Measurements from ENCODE around the gene PACSIN3. TPM values are rescaled to one million over a fixed set of nuclear protein-coding genes. Genes with fewer than 3 reads are reported as not detected.

Gene PACSIN3
- total and polyA plus RNA-seq, 2 of the 13 experiments (the other 11 are each of a cell fraction or from before 2014, with no cell fraction given), result 47.9 to 93.3 TPM

DNA sequence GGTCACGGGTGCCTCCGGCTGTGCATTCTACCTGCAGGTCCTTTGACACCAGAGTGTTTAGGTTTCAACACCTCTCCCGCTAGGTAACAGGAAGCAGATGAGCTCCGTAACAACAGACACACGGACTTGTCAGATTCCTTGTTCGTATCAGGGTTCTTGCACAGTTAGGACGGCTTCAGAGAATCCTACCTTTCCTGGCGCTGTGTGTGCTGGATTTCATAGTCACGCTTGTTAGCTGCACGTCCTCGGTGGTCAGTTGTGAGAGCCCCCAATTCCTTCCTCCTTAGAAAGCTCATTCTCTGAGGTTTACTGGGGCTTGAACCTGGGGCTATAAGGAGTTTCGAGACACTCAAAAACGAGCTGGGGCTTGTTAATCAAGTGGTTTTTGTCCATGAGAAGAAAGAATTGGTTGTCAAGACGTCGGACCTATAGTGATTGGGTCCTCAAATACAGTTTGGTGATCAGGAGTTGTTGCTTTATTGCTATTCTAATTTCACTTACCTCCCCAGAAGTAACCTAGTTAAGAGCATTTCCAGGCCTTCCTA, 29.2 kb upstream of the PACSIN3 start (continued):
- TF ChIP-seq, protein P1, sequence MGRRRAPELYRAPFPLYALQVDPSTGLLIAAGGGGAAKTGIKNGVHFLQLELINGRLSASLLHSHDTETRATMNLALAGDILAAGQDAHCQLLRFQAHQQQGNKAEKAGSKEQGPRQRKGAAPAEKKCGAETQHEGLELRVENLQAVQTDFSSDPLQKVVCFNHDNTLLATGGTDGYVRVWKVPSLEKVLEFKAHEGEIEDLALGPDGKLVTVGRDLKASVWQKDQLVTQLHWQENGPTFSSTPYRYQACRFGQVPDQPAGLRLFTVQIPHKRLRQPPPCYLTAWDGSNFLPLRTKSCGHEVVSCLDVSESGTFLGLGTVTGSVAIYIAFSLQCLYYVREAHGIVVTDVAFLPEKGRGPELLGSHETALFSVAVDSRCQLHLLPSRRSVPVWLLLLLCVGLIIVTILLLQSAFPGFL (CRISPR knock-in tag; IDR thresholded peaks at IDR 0.05), result no peak
- TF ChIP-seq, protein P2, sequence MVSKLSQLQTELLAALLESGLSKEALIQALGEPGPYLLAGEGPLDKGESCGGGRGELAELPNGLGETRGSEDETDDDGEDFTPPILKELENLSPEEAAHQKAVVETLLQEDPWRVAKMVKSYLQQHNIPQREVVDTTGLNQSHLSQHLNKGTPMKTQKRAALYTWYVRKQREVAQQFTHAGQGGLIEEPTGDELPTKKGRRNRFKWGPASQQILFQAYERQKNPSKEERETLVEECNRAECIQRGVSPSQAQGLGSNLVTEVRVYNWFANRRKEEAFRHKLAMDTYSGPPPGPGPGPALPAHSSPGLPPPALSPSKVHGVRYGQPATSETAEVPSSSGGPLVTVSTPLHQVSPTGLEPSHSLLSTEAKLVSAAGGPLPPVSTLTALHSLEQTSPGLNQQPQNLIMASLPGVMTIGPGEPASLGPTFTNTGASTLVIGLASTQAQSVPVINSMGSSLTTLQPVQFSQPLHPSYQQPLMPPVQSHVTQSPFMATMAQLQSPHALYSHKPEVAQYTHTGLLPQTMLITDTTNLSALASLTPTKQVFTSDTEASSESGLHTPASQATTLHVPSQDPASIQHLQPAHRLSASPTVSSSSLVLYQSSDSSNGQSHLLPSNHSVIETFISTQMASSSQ (IDR thresholded peaks at IDR 0.05; ENCODE audit: low read depth), result no peak
- TF ChIP-seq, protein P2 (CRISPR knock-in tag; IDR thresholded peaks at IDR 0.05; ENCODE audit: borderline replicate concordance), result no peak
- peak; percentile 46 for TF ChIP-seq ZNF781 (CRISPR knock-in tag; IDR thresholded peaks at IDR 0.05; ENCODE audit: borderline replicate concordance, not compliant biosample characterization)
- TF ChIP-seq SAP130 (CRISPR knock-in tag; IDR thresholded peaks at IDR 0.05; ENCODE audit: low read depth), result peak; percentile 32; the same call in 1 of the 2 replicates
- no peak for TF ChIP-seq ZFP41 (CRISPR knock-in tag; IDR thresholded peaks at IDR 0.05; ENCODE audit: borderline replicate concordance)
- TF ChIP-seq SMARCC2 (IDR thresholded peaks at IDR 0.05), result no peak
- TF ChIP-seq, protein P3, sequence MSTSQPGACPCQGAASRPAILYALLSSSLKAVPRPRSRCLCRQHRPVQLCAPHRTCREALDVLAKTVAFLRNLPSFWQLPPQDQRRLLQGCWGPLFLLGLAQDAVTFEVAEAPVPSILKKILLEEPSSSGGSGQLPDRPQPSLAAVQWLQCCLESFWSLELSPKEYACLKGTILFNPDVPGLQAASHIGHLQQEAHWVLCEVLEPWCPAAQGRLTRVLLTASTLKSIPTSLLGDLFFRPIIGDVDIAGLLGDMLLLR (CRISPR knock-in tag; IDR thresholded peaks at IDR 0.05), result peak; percentile 73; the same call in 1 of the 2 replicates
- peak; percentile 36; the same call in 1 of the 2 replicates for TF ChIP-seq BCL6 (CRISPR knock-in tag; IDR thresholded peaks at IDR 0.05)
- no peak for TF ChIP-seq NFE2L2 (IDR thresholded peaks at IDR 0.05; ENCODE audit: low read length)
- no peak for TF ChIP-seq TCF7 (IDR thresholded peaks at IDR 0.05; ENCODE audit: low read depth)
- TF ChIP-seq NFIC (IDR thresholded peaks at IDR 0.05; ENCODE audit: low read length), result no peak
- no peak for TF ChIP-seq SCMH1 (CRISPR knock-in tag; IDR thresholded peaks at IDR 0.05; ENCODE audit: borderline replicate concordance)
- no peak for TF ChIP-seq ZNF143 (CRISPR knock-in tag; IDR thresholded peaks at IDR 0.05)
- no peak for TF ChIP-seq HIVEP1 (CRISPR knock-in tag; IDR thresholded peaks at IDR 0.05)
- no peak for TF ChIP-seq ZC3H4 (CRISPR knock-in tag; IDR thresholded peaks at IDR 0.05; ENCODE audit: borderline replicate concordance)
- no peak for TF ChIP-seq EEA1 (CRISPR knock-in tag; IDR thresholded peaks at IDR 0.05; ENCODE audit: borderline replicate concordance)
- 0 out of 2 replicates have a peak, but pooled peaks have one; percentile 6 for TF ChIP-seq FOXA3 (CRISPR knock-in tag; IDR thresholded peaks at IDR 0.05)
- TF ChIP-seq FOXK2 (IDR thresholded peaks at IDR 0.05), result no peak
- no peak for TF ChIP-seq HDAC2 (CRISPR knock-in tag; IDR thresholded peaks at IDR 0.05)
- TF ChIP-seq ZNF569 (CRISPR knock-in tag; IDR thresholded peaks at IDR 0.05; ENCODE audit: borderline replicate concordance), result no peak
- TF ChIP-seq, protein P4, sequence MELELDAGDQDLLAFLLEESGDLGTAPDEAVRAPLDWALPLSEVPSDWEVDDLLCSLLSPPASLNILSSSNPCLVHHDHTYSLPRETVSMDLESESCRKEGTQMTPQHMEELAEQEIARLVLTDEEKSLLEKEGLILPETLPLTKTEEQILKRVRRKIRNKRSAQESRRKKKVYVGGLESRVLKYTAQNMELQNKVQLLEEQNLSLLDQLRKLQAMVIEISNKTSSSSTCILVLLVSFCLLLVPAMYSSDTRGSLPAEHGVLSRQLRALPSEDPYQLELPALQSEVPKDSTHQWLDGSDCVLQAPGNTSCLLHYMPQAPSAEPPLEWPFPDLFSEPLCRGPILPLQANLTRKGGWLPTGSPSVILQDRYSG (CRISPR knock-in tag; IDR thresholded peaks at IDR 0.05), result no peak
- TF ChIP-seq MAFG (CRISPR knock-in tag; IDR thresholded peaks at IDR 0.05), result no peak
- TF ChIP-seq HHEX (CRISPR knock-in tag; IDR thresholded peaks at IDR 0.05), result no peak
- no peak for TF ChIP-seq ZNF547 (CRISPR knock-in tag; IDR thresholded peaks at IDR 0.05)
- TF ChIP-seq ZNF317 (CRISPR knock-in tag; IDR thresholded peaks at IDR 0.05), result no peak
- TF ChIP-seq BRD4 (CRISPR knock-in tag; IDR thresholded peaks at IDR 0.05), result no peak
- TF ChIP-seq TBP (CRISPR knock-in tag; IDR thresholded peaks at IDR 0.05), result no peak
